Measurements from ENCODE around the gene PRKAR1B.

The PRKAR1B gene

GRCh38 chr7:741850-742249 lies 14.8 kb upstream of the PRKAR1B start:
- DNase-seq (ENCODE audit: low read depth in 2 of 2, low spot score in 1 of 2): no peak

GRCh38 chr7:741191-741671 lies 14.2 kb upstream of the PRKAR1B start:
- no peak for DNase-seq (ENCODE audit: low read depth in 2 of 2, low spot score in 1 of 2)

GRCh38 chr7:739983-740942 lies 13.2 kb upstream of the PRKAR1B start:
- DNase-seq (ENCODE audit: low read depth in 2 of 2, low spot score in 1 of 2): no peak

DNA sequence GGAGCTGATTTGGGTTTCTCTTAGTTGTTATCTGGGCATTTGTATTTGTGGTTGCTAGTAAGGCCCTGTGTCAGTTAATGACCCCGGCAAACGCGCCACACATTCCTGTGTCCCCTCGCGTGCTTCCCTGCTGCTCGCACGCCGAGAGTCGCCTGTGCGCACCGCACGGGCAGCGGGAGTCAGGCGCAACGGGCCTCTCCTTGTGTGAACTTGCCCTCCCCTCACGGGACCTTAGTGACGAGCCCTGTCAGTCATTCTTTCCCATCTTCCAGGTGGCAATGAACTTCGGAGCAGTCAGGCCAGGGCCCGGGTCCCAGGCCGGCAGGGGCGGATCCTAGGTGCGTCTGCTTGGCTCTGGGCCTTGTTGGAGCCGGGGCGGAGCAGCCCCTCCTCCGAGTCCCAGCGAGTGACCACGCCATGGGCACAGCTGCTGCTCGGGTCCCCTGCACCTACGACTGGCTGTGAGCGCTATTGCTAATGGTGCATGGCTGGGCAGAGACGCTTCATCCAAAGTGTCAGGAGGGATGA lies 12.4 kb upstream of the PRKAR1B start:
- DNase-seq (ENCODE audit: low read depth in 2 of 2, low spot score in 1 of 2): no peak

- DNase-seq (ENCODE audit: low read depth in 2 of 2, low spot score in 1 of 2): no peak
Observed at GRCh38 chr7:738723-739454, 11.8 kb upstream of the PRKAR1B start.

DNA sequence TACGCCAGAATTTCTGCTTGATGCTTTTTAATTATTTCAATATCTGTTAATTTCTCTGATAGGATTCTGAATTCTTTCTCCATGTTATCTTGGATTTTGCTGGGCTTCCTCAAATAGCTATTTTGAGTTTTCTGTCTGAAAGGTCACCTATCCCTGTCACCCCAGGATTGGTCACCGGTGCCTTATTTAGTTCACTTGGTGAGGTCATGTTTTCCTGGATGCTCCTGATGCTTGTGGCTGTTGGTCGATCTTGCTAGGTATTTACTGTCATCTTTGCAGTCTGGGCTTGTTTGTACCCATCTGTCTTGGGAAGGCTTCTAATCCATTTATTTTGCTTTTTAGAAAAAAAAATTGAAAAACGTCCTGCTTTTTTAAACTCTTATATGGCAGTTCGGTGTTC lies 11.2 kb upstream of the PRKAR1B start:
- DNase-seq (ENCODE audit: low read depth in 2 of 2, low spot score in 1 of 2): no peak

- no peak for DNase-seq (ENCODE audit: low read depth in 2 of 2, low spot score in 1 of 2)
Observed at GRCh38 chr7:734808-735207, 7.7 kb upstream of the PRKAR1B start.

DNA sequence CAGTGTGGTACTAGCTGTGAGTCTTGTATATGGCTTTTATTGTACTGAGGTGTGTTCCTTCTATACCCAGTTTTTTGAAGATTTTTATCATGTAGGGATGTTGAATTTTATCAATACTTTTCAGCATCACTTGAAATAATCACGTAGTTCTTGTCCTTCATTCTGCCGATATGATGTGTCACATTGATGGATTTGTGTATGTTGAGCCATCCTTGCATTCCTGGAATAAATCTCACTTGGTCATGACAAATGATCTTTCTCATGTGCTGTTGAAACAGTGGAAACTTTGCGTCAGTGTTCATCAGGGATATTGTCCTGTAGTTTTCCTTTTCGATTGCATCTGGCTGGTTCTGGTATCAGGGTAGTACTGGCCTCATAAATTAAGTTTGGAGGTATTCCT lies 7.1 kb upstream of the PRKAR1B start:
- no peak for DNase-seq (ENCODE audit: low read depth in 2 of 2, low spot score in 1 of 2)

GRCh38 chr7:732556-732955 lies 5.5 kb upstream of the PRKAR1B start:
- no peak for DNase-seq (ENCODE audit: low read depth in 2 of 2, low spot score in 1 of 2)

- no peak for DNase-seq (ENCODE audit: low read depth in 2 of 2, low spot score in 1 of 2)
Observed at GRCh38 chr7:732094-732541, 5.0 kb upstream of the PRKAR1B start.

DNA sequence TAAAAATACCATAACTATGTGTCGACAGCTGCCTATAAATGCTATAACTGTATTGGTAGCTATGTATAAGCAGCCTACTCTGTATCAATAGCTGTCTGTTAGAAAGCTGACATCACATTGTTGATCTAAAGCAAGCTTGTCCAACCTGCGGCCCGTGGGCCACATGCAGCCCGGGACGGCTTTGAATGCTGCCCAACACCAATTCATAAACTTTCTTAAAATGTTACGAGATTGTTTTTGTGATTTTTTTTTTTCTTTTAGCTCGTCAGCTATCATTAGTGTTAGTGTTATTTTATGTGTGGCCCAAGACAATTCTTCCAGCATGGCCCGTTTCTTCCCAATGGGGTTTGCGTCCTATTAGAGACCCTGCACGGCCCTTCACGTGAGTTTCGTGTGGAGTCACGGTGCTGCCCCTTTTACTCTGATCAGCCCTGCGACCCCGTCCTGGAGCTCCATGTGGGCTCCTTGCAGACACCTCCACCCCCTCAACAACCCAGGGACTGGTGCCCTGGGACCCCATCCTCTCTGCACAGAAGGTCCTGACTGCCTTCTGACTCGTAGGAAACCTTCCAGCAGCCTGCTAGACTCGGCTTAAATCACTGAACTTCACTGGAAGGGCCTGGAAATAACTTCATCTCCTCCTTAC lies 4.5 kb upstream of the PRKAR1B start:
- no peak for DNase-seq (ENCODE audit: low read depth in 2 of 2, low spot score in 1 of 2)

- DNase-seq (ENCODE audit: low read depth in 2 of 2, low spot score in 1 of 2): no peak
Observed at GRCh38 chr7:730501-731439, 3.7 kb upstream of the PRKAR1B start.

DNA sequence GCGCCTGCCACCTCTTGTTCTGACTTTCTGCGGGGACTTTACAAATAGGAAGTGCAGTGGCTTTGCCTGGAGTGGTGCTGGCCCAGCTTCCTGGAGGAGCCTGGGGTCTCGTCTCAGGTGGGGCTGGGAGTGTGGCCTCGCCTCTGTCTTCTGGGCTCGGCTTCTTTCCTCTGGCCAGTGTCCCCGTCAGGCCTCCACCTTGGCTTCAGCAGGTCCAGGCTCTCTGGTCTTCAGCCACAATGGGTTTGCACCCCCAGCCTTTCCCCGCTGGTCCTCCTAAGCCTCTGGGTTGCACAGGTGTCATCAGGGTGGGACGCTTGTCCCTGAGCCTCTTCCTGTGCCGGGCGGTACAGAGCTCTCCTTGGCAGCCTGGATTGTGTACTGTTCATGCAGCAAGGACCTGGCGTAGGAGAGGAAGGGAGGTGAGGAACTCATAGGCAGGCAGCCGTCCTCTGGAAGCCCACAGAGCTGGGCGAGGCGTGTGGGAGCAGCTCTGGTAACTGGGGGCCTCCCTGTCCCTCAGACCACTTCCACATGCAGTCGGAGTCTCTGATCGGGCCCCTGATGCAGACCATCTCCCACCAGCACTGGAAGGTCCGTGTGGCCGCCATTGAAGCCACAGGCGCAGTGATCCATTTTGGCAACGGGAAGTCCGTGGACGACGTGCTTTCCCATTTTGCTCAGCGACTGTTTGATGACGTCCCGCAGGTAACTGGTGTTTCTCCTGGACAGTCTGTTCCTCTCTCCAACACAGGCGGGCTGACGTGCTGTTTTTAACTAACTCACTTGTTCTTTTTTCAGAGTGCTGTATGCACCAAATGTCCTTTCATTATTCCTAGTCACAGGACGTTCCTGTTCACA lies 2.3 kb upstream of the PRKAR1B start:
- DNase-seq (ENCODE audit: low read depth in 2 of 2, low spot score in 1 of 2): no peak

DNA sequence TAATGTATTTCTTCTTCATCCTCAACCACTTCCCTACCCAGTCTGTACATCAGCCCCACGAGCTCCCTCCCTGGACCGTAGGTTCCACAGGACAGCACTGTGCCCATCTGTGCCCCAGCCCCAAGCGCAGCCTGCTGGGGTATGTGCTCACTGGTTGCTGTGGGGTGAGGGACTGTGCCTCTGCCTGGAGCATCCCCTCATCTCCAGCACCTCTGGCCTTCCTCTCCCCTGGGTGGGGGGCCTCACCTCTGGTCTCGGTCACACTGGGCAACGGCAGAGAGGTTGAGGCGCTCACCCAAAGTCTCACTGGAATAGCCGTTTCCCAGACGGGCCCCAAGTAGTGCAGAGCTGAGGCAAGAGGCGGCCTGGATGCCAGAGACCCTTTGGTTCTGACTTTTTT lies 1.5 kb upstream of the PRKAR1B start:
- no peak for DNase-seq (ENCODE audit: low read depth in 2 of 2, low spot score in 1 of 2)

DNA sequence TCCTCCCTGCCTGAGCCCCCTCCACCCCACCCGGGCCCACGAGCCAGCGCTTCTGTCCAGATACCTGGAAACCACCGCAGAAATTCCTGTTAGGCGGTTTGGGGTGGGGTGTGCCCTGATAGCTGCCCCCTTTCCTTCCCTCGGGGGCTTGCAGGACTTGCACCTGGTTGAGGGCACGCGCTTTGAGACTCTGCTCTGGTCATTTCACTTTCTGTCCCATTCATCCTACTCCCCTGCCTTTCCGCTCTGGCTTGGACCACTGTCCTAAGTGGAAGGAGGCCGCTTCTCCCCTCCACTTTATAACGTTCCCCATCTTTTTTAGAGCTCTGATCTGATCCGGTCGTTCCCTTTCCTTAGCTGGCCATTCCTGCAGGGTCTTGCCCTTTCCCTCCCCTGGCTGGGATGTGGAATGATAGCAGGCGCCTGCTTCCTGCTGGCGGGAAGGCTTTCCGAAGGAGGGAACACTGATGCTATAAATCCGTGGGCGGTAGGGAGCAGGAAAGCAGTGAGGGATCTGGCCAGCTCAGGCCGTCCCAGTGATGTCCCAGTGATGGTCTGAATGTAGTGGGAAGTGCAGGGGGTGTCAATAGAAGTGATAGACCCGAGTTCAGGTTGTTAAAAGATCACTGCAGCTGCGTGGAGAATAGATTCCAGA lies 852 bp upstream of the PRKAR1B start:
- no peak for DNase-seq (ENCODE audit: low read depth in 2 of 2, low spot score in 1 of 2)

- DNase-seq (ENCODE audit: low read depth in 2 of 2, low spot score in 1 of 2): no peak
Observed at GRCh38 chr7:726854-727103, 302 bp downstream of the PRKAR1B start.

DNA sequence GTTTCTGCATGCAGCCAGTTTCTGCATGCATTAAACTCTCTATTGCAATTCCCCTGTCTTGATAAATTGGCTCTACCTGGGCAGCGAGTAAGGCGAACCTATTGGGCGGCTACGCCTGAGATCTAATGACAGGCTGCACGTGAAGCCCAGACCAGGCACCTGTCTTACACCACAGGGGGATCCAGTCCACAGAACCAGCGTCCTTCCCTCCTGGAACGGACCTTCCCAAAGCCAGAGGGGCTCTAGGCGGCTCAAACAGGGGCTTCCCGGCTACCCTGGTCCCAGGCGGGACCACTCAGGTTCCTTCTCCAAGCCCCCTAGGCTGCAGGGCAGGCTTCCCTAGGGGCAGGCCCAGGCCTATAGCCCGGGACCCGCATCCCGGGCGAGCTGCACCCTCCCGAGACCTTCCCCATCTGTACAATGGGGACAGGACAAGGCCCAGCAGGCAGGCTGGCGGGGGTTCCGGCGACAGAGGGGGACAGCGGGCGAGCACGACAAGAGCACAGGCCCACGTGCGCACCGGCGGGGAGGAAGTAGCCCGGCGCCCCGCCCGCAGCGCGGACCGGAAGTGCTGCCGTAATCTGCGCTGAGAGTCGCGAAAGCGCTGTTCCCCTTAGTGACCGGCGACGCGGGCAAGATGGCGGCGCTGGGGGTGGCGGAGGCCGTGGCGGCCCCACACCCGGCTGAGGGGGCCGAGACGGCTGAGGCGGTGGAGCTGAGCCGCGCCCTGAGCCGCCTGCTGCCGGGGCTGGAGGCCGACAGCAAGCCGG lies 812 bp downstream of the PRKAR1B start, which contains the start of gene DNAAF5:
DNAAF5 (plus strand) TSS at position 616 of the 770 bp plus-strand sequence; CDS start at position 638, 22 bp downstream.
- DNase-seq (ENCODE audit: low read depth in 2 of 2, low spot score in 1 of 2): peak; percentile 55 to 74
